ENCODE measurements around the gene ARL8A.

Gene ARL8A

GRCh38 chr1:202126426-202126825 lies 18.1 kb downstream of the ARL8A start:
- no peak overlapping the region for H3K4me2 ChIP-seq (ENCODE audit: low read depth, low read length)
- no peaks in the 10 kb centered on the region for H3K36me3 ChIP-seq (replicated peaks; ENCODE audit: insufficient read depth, low read length)
- no peak overlapping the region for H3K9ac ChIP-seq (ENCODE audit: low read length)
- H3K4me1 ChIP-seq (ENCODE audit: low read length): no peaks in the 10 kb centered on the region
- H3K9me3 ChIP-seq (replicated peaks; ENCODE audit: insufficient read depth, low read length): no peaks in the 10 kb centered on the region
- peaks cover 29% of the 10 kb centered on the region for H3K27me3 ChIP-seq (replicated peaks; ENCODE audit: insufficient read depth, low read length)
- no peaks in the 10 kb centered on the region for H4K20me1 ChIP-seq (ENCODE audit: insufficient read depth, low read length)
- TF ChIP-seq EZH2phosphoT487 (IDR thresholded peaks at IDR 0.05; ENCODE audit: low read length) (no peak), CTCF (IDR thresholded peaks at IDR 0.05; ENCODE audit: low read length) (no peak), EZH2 (optimal IDR thresholded peaks at IDR 0.05; ENCODE audit: low read depth, low read length) (no peak)
- H3F3A ChIP-seq (ENCODE audit: insufficient read depth, low read length): no peaks in the 10 kb centered on the region
- H3K27ac ChIP-seq (ENCODE audit: low read length): no peak overlapping the region
- no peak for DNase-seq
- no peak overlapping the region for H3K4me3 ChIP-seq (ENCODE audit: low read length)
- H2AFZ ChIP-seq (ENCODE audit: low read length): no peak overlapping the region
- H3K79me2 ChIP-seq (ENCODE audit: low read length): no peaks in the 10 kb centered on the region
- H3K9me2 ChIP-seq (replicated peaks; ENCODE audit: insufficient read depth, low read length): no peaks in the 10 kb centered on the region

- TF ChIP-seq EZH2phosphoT487 (IDR thresholded peaks at IDR 0.05; ENCODE audit: low read length) (no peak), CTCF (IDR thresholded peaks at IDR 0.05; ENCODE audit: low read length) (no peak), EZH2 (optimal IDR thresholded peaks at IDR 0.05; ENCODE audit: low read depth, low read length) (no peak)
- Histone ChIP-seq H2AFZ (ENCODE audit: low read length) (no peak overlapping the region), H3K4me1 (ENCODE audit: low read length) (no peaks in the 10 kb centered on the region), H3K79me2 (ENCODE audit: low read length) (no peaks in the 10 kb centered on the region), H3K9me3 (replicated peaks; ENCODE audit: insufficient read depth, low read length) (no peaks in the 10 kb centered on the region), H3K9me2 (replicated peaks; ENCODE audit: insufficient read depth, low read length) (no peaks in the 10 kb centered on the region), H4K20me1 (ENCODE audit: insufficient read depth, low read length) (no peaks in the 10 kb centered on the region), H3K4me3 (ENCODE audit: low read length) (no peak overlapping the region), H3K36me3 (replicated peaks; ENCODE audit: insufficient read depth, low read length) (no peaks in the 10 kb centered on the region), H3K4me2 (ENCODE audit: low read depth, low read length) (no peak overlapping the region), H3K9ac (ENCODE audit: low read length) (no peak overlapping the region), H3K27ac (ENCODE audit: low read length) (no peak overlapping the region), H3K27me3 (replicated peaks; ENCODE audit: insufficient read depth, low read length) (peaks cover 29% of the 10 kb centered on the region), H3F3A (ENCODE audit: insufficient read depth, low read length) (no peaks in the 10 kb centered on the region)
- DNase-seq: no peak
Measured at GRCh38 chr1:202125611-202126010, 18.9 kb downstream of the ARL8A start.

- no peak for DNase-seq
- no peak for TF ChIP-seq EZH2phosphoT487 (IDR thresholded peaks at IDR 0.05; ENCODE audit: low read length)
- no peak for TF ChIP-seq EZH2 (optimal IDR thresholded peaks at IDR 0.05; ENCODE audit: low read depth, low read length)
- no peak for TF ChIP-seq CTCF (IDR thresholded peaks at IDR 0.05; ENCODE audit: low read length)
- Histone ChIP-seq H3K4me1 (ENCODE audit: low read length) (no peaks in the 10 kb centered on the region), H2AFZ (ENCODE audit: low read length) (no peak overlapping the region), H3K27me3 (replicated peaks; ENCODE audit: insufficient read depth, low read length) (peaks cover 29% of the 10 kb centered on the region), H3K4me3 (ENCODE audit: low read length) (no peak overlapping the region), H3K9me3 (replicated peaks; ENCODE audit: insufficient read depth, low read length) (no peaks in the 10 kb centered on the region), H3K27ac (ENCODE audit: low read length) (no peak overlapping the region), H3K79me2 (ENCODE audit: low read length) (no peaks in the 10 kb centered on the region), H4K20me1 (ENCODE audit: insufficient read depth, low read length) (no peaks in the 10 kb centered on the region), H3K4me2 (ENCODE audit: low read depth, low read length) (no peak overlapping the region), H3K36me3 (replicated peaks; ENCODE audit: insufficient read depth, low read length) (no peaks in the 10 kb centered on the region), H3K9ac (ENCODE audit: low read length) (no peak overlapping the region), H3F3A (ENCODE audit: insufficient read depth, low read length) (no peaks in the 10 kb centered on the region), H3K9me2 (replicated peaks; ENCODE audit: insufficient read depth, low read length) (no peaks in the 10 kb centered on the region)
Measured at GRCh38 chr1:202124142-202124541, 20.4 kb downstream of the ARL8A start.
